Activated CD4-positive, alpha-beta T cell treated with anti-CD3 and anti-CD28 coated beads for 36 hours (primary cell): ENCODE measurements around the gene PTPRT. TPM values are rescaled to one million over a fixed set of nuclear protein-coding genes. Genes with fewer than 3 reads are reported as not detected.

Source experiments
- ATAC-seq: fragments of 200-7000 bp; cut with Tn5 transposase; one replicate; pipeline ENCODE4 v1.10.0; 2021; ENCODE audit warnings: mild to moderate bottlenecking, moderate library complexity
- CTCF ChIA-PET: fragments of 350-600 bp; sonication (Branson Sonifier 250); formaldehyde crosslinking; loops from one replicate; lab custom pipeline; 2021; ENCODE audit warnings: antibody characterized with exemption; lab: Charles Lee
- POLR2A ChIA-PET: fragments of 350-600 bp; sonication (Branson Sonifier 250); formaldehyde crosslinking; loops from one replicate; lab custom pipeline; 2021; ENCODE audit warnings: antibody characterized with exemption, inconsistent platforms; lab: Charles Lee
- DNase-seq: peaks from one replicate; pipeline ENCODE4 v3.0.0-alpha.2; 2020
- H3K27ac Mint-ChIP-seq: one replicate; pipeline ENCODE4 v1.8.0; 2021; ENCODE audit warnings: mixed read lengths
- H3K27me3 Mint-ChIP-seq: one replicate; pipeline ENCODE4 v1.8.0; 2021; ENCODE audit warnings: mixed read lengths
- H3K36me3 Mint-ChIP-seq: one replicate; pipeline ENCODE4 v1.8.0; 2021; ENCODE audit warnings: low read depth, mixed read lengths
- H3K4me1 Mint-ChIP-seq: one replicate; pipeline ENCODE4 v1.8.0; 2021; ENCODE audit warnings: mixed read lengths
- H3K4me3 Mint-ChIP-seq: one replicate; pipeline ENCODE4 v1.8.0; 2021; ENCODE audit warnings: mild to moderate bottlenecking, moderate library complexity, mixed read lengths
- H3K9me3 Mint-ChIP-seq: one replicate; pipeline ENCODE4 v1.8.0; 2021; ENCODE audit warnings: low read depth, mixed read lengths
- intact Hi-C, 2 experiments: fragments of 100-400 bp; cut with DNase I in 1 of 2; cut with micrococcal nuclease in 1 of 2; formaldehyde crosslinking; loops; one replicate each; pipeline versions ENCODE4 v1.14.2 to v1.15.1; 2022 to 2024; cut with DNase I, micrococcal nuclease
- total RNA-seq, 2 experiments: library from RNA; stranded (reverse); gene quantifications; one replicate each; pipeline ENCODE4 v1.2.3, GENCODE V29; 2021

The PTPRT gene
- total RNA-seq, 2 experiments from 2014 or later, result not detected

DNA sequence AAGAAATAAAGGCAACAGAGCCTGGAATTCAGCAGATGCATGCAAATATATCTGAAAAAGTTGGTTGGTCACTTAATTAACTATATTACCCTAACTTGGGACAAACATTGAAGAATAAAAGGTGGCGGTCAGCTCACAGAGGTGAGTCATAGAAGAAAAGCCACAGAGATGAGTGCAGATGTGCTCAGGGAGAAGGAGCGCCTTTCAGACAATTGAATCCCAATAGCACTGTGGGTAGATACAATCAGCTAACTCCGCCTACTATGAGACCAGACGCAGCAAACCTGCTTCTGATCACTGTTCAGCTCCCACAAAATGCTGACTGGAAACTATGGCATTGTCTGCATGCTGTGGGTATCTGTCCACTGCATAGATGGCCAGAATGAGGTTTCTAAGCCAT lies 447.8 kb downstream of the PTPRT start:
- Mint-ChIP-seq H3K27ac (no peak overlapping the region), H3K36me3 (no peaks in the 10 kb centered on the region), H3K9me3 (peaks cover 7% of the 10 kb centered on the region), H3K4me1 (no peaks in the 10 kb centered on the region), H3K27me3 (no peaks in the 10 kb centered on the region), H3K4me3 (no peak overlapping the region)
- POLR2A ChIA-PET, result no interaction called here
- CTCF ChIA-PET, result no interaction called here
- DNase-seq (no peak), ATAC-seq (no peak)
- intact Hi-C loops, result no loop called here

DNA sequence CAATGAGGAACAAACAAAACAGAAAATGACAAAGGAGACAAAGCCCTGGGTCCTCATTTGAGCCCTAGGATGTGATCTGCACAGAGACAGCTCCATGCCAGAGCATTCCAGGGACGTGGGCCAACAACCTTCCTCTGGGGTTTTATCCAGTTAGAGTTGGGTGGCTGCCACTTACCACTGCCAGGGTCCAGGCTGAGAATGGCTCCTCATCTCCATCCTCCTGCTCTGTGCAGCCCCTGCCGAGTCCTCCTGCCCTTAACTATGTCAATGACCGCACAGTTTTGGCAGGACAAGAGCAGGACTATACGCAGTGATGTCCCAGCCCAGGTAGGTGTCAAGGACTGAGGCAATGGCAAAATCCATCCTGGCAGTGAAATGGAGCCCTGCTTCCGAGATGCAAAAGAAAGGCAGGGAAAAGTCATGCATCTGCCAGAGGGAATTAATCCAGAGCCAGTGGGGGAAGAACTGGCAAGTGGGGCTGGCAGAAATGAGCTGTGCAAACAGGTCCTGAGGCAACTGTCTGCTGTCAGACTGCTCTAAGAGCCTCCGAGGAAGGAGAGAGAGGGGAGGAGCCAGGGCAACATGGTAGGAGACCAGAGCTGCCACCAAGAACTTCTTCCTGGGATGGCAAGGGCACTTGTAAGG lies 449.4 kb downstream of the PTPRT start:
- no peak overlapping the region for H3K4me3 Mint-ChIP-seq
- DNase-seq (no peak), ATAC-seq (no peak)
- H3K27me3 Mint-ChIP-seq, result no peaks in the 10 kb centered on the region
- intact Hi-C loops, result no loop called here
- H3K27ac Mint-ChIP-seq, result no peak overlapping the region
- ChIA-PET CTCF (interaction anchor here (0.7 kb wide), 1 partner anchor 259 kb away, joined by 3 read pairs; no protein-coding TSS in a partner anchor), POLR2A (no interaction called here)
- no peaks in the 10 kb centered on the region for H3K36me3 Mint-ChIP-seq
- H3K9me3 Mint-ChIP-seq, result peaks cover 9% of the 10 kb centered on the region
- H3K4me1 Mint-ChIP-seq, result no peaks in the 10 kb centered on the region

DNA sequence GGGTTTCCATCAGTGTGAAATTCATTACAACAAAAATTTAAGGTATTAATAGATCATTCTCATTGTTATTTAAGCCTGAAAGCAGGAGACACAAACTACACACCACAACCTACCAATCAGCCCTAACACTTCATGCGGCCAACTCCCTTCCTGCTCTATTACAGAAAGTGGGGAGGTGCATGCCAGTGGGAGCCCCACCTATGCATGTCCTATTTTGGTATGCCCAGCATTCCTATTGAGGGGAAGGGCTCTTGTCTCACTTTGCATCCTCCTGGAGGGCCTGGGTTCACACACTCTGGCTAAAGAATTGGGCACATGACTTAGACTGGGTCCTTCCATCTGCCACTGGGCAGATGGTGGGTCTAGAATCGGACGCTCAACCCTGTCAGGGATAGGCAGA lies 450.0 kb downstream of the PTPRT start:
- H3K9me3 Mint-ChIP-seq, result peaks cover 10% of the 10 kb centered on the region
- H3K27ac Mint-ChIP-seq, result no peak overlapping the region
- H3K36me3 Mint-ChIP-seq, result no peaks in the 10 kb centered on the region
- no peak overlapping the region for H3K4me3 Mint-ChIP-seq
- intact Hi-C loops, result no loop called here
- no peaks in the 10 kb centered on the region for H3K27me3 Mint-ChIP-seq
- DNase-seq, result no peak
- POLR2A ChIA-PET, result no interaction called here
- no peak for ATAC-seq
- CTCF ChIA-PET, result no interaction called here
- no peaks in the 10 kb centered on the region for H3K4me1 Mint-ChIP-seq

DNA sequence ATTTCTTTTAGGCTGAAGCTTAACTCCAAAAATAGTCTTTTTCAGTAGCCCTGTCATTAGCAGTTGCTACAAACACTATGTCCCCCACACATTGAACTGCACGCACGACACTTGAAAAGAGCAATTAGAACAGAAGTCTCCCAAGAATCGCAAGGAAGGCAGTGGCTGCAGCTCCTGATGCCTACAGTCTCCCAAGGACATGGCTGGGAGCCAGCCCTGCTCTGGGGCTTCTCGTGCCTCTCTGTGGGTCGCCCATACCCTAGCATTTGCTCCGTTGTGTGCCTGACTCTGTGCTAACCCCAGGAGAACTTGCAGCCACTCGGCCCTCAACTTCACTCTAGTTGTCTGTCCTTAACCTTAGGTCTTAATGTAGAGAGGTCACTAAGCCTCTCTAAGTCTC lies 454.2 kb downstream of the PTPRT start:
- CTCF ChIA-PET, result no interaction called here
- POLR2A ChIA-PET, result no interaction called here
- H3K9me3 Mint-ChIP-seq, result peaks cover 5% of the 10 kb centered on the region
- H3K27ac Mint-ChIP-seq, result no peak overlapping the region
- ATAC-seq, result no peak
- H3K27me3 Mint-ChIP-seq, result no peaks in the 10 kb centered on the region
- no peak for DNase-seq
- H3K4me3 Mint-ChIP-seq, result no peak overlapping the region
- intact Hi-C loops, result no loop called here
- H3K36me3 Mint-ChIP-seq, result no peaks in the 10 kb centered on the region
- no peaks in the 10 kb centered on the region for H3K4me1 Mint-ChIP-seq

DNA sequence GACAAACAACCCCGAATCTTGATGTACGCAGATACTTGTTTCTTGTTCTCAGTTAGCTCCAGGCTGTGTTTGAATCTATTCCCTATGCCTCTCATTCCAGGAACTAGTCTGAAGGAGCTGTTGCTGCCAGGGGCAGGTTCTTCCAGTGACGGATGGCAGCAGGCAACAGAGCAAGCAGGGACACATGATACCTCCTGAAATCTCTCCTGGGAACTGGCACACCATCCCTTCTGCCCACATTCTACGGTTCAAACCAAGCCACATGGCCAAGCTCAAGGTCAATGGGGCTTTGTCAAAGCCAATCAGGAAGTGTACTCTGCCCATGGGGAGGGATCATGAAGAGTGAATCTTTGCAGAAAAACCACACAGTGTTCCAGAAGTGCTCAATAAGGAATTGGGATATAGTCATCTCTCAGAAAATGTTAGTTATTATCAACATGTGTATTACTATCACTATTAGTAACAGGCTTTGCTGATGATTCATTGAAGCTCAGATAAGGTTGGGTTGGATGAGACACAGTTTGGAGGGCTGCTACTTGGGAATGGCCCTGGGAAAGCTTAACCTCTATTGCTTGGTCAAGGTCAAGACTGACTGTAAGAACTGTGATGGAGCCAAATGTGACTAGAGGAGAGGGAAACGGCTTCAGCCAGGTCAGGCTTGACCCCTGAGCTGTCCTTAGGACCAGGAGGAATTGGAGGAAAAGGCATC lies 454.9 kb downstream of the PTPRT start:
- CTCF ChIA-PET, result no interaction called here
- H3K36me3 Mint-ChIP-seq, result no peaks in the 10 kb centered on the region
- no peak for DNase-seq

DNA sequence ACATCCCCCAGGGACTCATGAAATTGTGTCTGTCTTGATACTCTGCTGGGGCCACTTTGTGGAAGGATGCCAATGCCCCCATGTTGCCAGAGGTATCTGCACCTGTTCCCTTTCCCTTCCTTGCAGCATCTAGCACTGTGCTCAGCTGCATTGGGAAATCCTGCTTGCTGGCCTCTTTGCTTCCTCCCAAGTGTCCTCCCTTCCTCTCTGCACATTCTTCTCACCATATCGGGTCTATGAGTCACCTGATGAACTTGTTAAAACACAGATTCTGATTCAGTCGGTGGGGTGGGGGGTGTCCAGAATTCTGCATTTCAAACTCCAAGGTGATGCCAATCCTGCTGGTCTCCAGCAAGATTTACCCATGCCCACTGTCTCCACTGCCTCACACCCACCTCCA lies 467.8 kb downstream of the PTPRT start:
- H3K4me3 Mint-ChIP-seq, result no peak overlapping the region
- intact Hi-C loops, result no loop called here
- POLR2A ChIA-PET, result no interaction called here
- H3K4me1 Mint-ChIP-seq, result no peaks in the 10 kb centered on the region
- no peaks in the 10 kb centered on the region for H3K27me3 Mint-ChIP-seq
- CTCF ChIA-PET, result no interaction called here
- ATAC-seq (no peak), DNase-seq (no peak)
- no peak overlapping the region for H3K27ac Mint-ChIP-seq
- H3K36me3 Mint-ChIP-seq, result no peaks in the 10 kb centered on the region
- peaks cover 3% of the 10 kb centered on the region for H3K9me3 Mint-ChIP-seq

More for the DNA sequence above, 454.9 kb downstream of the PTPRT start:
- no peak for ATAC-seq
- no peak overlapping the region for H3K27ac Mint-ChIP-seq
- intact Hi-C loops, result no loop called here
- no peak overlapping the region for H3K4me3 Mint-ChIP-seq
- POLR2A ChIA-PET, result no interaction called here
- peaks cover 5% of the 10 kb centered on the region for H3K9me3 Mint-ChIP-seq
- H3K27me3 Mint-ChIP-seq, result no peaks in the 10 kb centered on the region
- H3K4me1 Mint-ChIP-seq, result no peaks in the 10 kb centered on the region

DNA sequence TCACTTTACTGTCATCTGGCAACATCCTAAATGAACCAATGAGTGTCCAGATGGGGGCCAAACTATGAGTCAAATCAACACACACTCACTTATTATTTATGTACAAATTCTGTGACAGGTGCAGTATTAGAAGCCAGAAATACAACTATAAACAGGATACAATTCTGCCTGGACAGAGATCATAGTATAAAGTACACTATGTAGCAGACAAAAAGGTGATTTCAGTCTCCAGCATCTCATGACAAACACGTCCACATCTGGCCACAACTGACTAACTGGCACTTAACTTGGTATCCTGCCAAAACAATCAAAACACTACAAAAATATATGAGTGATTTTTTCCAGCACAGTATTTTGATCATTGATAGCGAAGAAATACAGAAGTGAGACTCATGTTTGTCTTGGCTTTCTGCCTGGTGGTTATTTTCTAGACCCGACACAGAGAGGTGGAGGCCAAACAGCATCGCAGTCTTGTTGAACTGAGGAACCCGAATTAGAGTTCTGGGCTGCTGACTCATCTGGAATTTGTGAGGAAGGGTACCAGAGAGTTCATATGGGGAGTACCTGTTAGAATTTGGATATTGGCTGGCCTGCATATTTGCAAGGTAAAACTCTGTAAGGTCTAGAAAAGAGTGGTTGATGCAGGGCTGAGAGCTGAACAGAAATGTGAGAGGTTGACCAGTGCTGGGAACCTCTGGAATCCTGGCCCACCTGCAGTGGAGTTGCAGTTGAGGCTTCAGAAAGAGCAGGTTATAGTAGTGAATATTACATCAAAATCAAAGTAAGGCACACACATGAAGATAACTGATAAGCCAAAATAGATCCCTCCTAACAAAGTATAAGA lies 475.2 kb downstream of the PTPRT start:
- DNase-seq (no peak), ATAC-seq (no peak)
- Mint-ChIP-seq H3K9me3 (peaks cover 7% of the 10 kb centered on the region), H3K27ac (no peak overlapping the region), H3K4me3 (no peak overlapping the region), H3K27me3 (no peaks in the 10 kb centered on the region), H3K36me3 (no peaks in the 10 kb centered on the region), H3K4me1 (no peaks in the 10 kb centered on the region)
- intact Hi-C loops, result no loop called here
- ChIA-PET POLR2A (no interaction called here), CTCF (no interaction called here)

DNA sequence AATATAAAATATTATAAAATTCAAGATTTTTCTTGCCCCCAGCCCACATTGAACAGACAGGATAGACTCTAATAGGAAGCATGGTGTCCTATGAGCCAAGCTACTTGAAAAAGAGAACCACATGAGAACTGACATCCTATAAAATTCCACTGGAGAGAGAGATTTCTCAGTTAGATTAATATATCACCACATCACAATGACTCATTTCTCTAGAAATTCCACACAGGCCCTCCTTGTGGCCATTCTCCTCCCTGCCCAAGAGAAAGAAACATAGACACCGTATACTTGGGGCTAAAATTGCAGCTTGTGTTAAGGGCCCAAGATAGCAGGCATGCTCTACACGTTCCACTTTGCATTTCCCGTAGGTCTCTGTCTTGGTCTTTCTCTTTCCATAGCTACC lies 481.4 kb downstream of the PTPRT start:
- Mint-ChIP-seq H3K36me3 (no peaks in the 10 kb centered on the region), H3K27me3 (no peaks in the 10 kb centered on the region), H3K4me3 (no peak overlapping the region), H3K27ac (no peak overlapping the region), H3K9me3 (peaks cover 12% of the 10 kb centered on the region), H3K4me1 (no peaks in the 10 kb centered on the region)
- ATAC-seq (no peak), DNase-seq (no peak)
- POLR2A ChIA-PET, result no interaction called here
- CTCF ChIA-PET, result no interaction called here
- intact Hi-C loops, result no loop called here

DNA sequence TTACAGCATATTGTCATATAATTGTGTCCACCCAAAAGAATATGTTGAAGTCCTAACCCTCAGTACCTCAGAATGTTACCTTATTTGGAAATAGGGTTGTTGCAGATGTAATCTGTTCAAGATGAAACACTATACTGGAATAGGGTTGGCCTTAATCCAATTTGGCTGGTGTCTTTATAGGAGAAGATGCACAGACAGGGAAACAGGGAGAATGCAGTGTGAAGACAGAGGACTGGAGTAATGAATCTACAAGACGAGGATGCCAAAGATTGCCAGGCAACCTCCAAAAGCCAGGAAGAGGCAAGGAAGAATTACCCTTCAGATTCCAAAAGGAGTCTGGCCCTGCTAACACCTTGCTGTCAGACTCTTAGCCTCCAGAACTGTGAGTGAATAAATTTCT lies 482.9 kb downstream of the PTPRT start:
- Mint-ChIP-seq H3K27me3 (no peaks in the 10 kb centered on the region), H3K27ac (no peak overlapping the region), H3K4me3 (no peak overlapping the region), H3K4me1 (no peaks in the 10 kb centered on the region), H3K36me3 (no peaks in the 10 kb centered on the region), H3K9me3 (peaks cover 20% of the 10 kb centered on the region)
- CTCF ChIA-PET, result no interaction called here
- intact Hi-C loops, result no loop called here
- POLR2A ChIA-PET, result no interaction called here
- no peak for ATAC-seq
- DNase-seq, result no peak

DNA sequence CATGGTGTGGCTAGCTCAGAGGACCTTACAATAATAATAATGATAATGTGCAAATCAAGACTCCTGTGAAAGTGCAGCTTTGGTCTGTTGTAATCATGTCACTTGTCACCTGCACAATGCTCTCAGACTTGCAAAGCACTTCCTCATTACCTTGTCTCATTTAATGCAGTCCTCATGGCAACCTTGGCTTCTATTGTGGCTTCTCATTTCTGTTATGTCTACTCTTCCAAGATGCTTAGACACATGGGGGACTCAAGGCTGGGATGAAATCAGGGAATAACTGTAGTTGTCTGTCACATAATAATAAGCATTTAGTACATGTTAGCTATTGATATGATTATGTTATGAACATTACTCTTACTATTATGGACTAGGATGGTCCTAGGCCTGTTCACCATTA lies 484.2 kb downstream of the PTPRT start:
- H3K4me3 Mint-ChIP-seq, result no peak overlapping the region
- H3K4me1 Mint-ChIP-seq, result no peaks in the 10 kb centered on the region
- H3K36me3 Mint-ChIP-seq, result no peaks in the 10 kb centered on the region
- peaks cover 20% of the 10 kb centered on the region for H3K9me3 Mint-ChIP-seq
- no peak for DNase-seq
- ATAC-seq, result no peak
- ChIA-PET CTCF (no interaction called here), POLR2A (no interaction called here)
- intact Hi-C loops, result no loop called here
- no peaks in the 10 kb centered on the region for H3K27me3 Mint-ChIP-seq
- H3K27ac Mint-ChIP-seq, result no peak overlapping the region

DNA sequence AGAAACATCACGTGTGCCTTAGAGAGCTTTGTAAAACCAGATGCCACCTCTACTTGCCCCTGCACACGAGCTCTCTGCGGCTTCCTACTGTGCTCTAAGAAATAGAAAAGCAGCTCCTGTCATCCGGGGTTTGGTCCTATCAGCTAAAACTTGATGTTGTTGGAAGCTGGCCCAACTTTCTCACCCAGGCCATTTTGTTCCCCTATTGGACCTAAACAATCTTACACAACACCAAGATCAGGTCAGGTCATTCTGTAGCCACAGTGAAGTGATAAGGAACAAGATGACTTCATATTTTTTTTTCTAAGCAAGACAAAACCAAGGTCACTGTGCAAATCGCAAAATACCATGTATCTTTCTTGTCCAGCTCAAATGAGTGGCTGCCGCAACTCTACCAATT lies 486.0 kb downstream of the PTPRT start:
- ChIA-PET POLR2A (no interaction called here), CTCF (interaction anchor here (0.5 kb wide), 1 partner anchor 429 kb away, joined by 3 read pairs; no protein-coding TSS in a partner anchor)
- H3K4me3 Mint-ChIP-seq, result no peak overlapping the region
- H3K4me1 Mint-ChIP-seq, result no peaks in the 10 kb centered on the region
- no peak for DNase-seq
- peaks cover 10% of the 10 kb centered on the region for H3K9me3 Mint-ChIP-seq
- no peaks in the 10 kb centered on the region for H3K36me3 Mint-ChIP-seq
- intact Hi-C loops, result no loop called here
- H3K27ac Mint-ChIP-seq, result no peak overlapping the region
- ATAC-seq, result no peak
- no peaks in the 10 kb centered on the region for H3K27me3 Mint-ChIP-seq

DNA sequence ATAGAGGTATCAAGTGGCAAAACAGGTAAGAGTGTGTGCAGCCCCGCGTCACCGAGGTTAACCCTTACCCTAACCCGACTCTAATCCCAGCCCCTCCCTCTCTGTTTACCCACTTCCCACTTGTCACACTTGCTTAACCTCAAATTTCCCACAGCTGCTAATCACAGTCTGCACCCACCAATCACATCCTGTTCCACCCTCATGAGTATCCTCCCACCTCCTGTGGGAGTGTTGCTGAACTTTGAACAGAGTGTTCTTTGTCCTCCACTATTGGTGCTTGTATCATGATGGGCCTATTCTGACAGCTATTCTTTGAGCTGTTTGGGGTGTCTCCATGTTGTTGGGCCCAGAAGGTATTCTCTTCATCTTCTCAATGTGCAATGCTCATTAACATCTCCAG lies 487.8 kb downstream of the PTPRT start:
- no peak for DNase-seq
- Mint-ChIP-seq H3K4me3 (no peak overlapping the region), H3K36me3 (no peaks in the 10 kb centered on the region), H3K9me3 (peaks cover 10% of the 10 kb centered on the region), H3K27me3 (no peaks in the 10 kb centered on the region), H3K4me1 (no peaks in the 10 kb centered on the region), H3K27ac (no peak overlapping the region)
- CTCF ChIA-PET, result no interaction called here
- intact Hi-C loops, result no loop called here
- ATAC-seq, result no peak
- POLR2A ChIA-PET, result no interaction called here
